HepG2 (cell line): ENCODE measurements around the gene TFF1. TPM values are rescaled to one million over a fixed set of nuclear protein-coding genes. Genes with fewer than 3 reads are reported as not detected.
A peak's percentile ranks its signal among the peaks of the same experiment; 100 is the strongest.

Experiments used
- AFF4 ChIP-seq: sonication (generic); formaldehyde crosslinking; IDR thresholded peaks from 2 replicates; pipeline ENCODE4 v1.4.0; 2020; ENCODE audit warnings: missing genetic modification reagents
- ATAD3A ChIP-seq: sonication (generic); formaldehyde crosslinking; IDR thresholded peaks from 2 replicates; pipeline ENCODE4 v1.4.0; 2020; ENCODE audit warnings: missing genetic modification reagents
- DDIT3 ChIP-seq: sonication (generic); formaldehyde crosslinking; IDR thresholded peaks from 2 replicates; pipeline ENCODE4 v1.4.0; 2020; ENCODE audit warnings: mild to moderate bottlenecking, missing genetic modification reagents
- FOXK1 ChIP-seq: sonication (generic); formaldehyde crosslinking; IDR thresholded peaks from 2 replicates; pipeline ENCODE4 v1.4.0; 2020; ENCODE audit warnings: low read depth, missing genetic modification reagents, borderline replicate concordance
- HOXA5 ChIP-seq: sonication (generic); formaldehyde crosslinking; IDR thresholded peaks from 2 replicates; pipeline ENCODE4 v1.4.0; 2020; ENCODE audit warnings: missing genetic modification reagents
- NFE2 ChIP-seq: sonication (generic); formaldehyde crosslinking; IDR thresholded peaks from 2 replicates; pipeline ENCODE4 v1.4.0; 2020; ENCODE audit warnings: missing genetic modification reagents
- NR0B2 ChIP-seq: sonication (generic); formaldehyde crosslinking; IDR thresholded peaks from 2 replicates; pipeline ENCODE4 v1.4.0; 2020; ENCODE audit warnings: mild to moderate bottlenecking, missing genetic modification reagents
- POLR2AphosphoS5 ChIP-seq: IDR thresholded peaks from 2 replicates; pipeline ENCODE4 v1.6.1; 2012; ENCODE audit warnings: low read depth, low read length
- RFX3 ChIP-seq: IDR thresholded peaks from 2 replicates; pipeline ENCODE4 v1.6.1; 2016; ENCODE audit warnings: missing biosample characterization, missing genetic modification reagents
- SALL1 ChIP-seq: sonication (generic); formaldehyde crosslinking; IDR thresholded peaks from 2 replicates; pipeline ENCODE4 v1.8.0; 2022; ENCODE audit warnings: mild to moderate bottlenecking, missing genetic modification reagents
- SRF ChIP-seq: IDR thresholded peaks from 2 replicates; pipeline ENCODE4 v1.6.1; 2011; ENCODE audit warnings: mild to moderate bottlenecking, low read depth, low read length, moderate library complexity
- TERF1 ChIP-seq: sonication (generic); formaldehyde crosslinking; IDR thresholded peaks from 2 replicates; pipeline ENCODE4 v1.8.0; 2022; ENCODE audit warnings: mild to moderate bottlenecking, missing genetic modification reagents, moderate library complexity
- TFDP1 ChIP-seq: IDR thresholded peaks from 2 replicates; pipeline ENCODE4 v1.6.1; 2016; ENCODE audit warnings: missing compliant biosample characterization, missing genetic modification reagents, borderline replicate concordance
- XRCC5 ChIP-seq: fragments of 200-400 bp; formaldehyde crosslinking; optimal IDR thresholded peaks from 2 replicates; pipeline ENCODE3; 2017; ENCODE audit warnings: mild to moderate bottlenecking, low read length
- YY1 ChIP-seq: IDR thresholded peaks from 2 replicates; pipeline ENCODE4 v1.6.1; 2011; ENCODE audit warnings: low read length, low read depth, moderate library complexity, mild to moderate bottlenecking; ENCODE audit not compliant: insufficient read depth, insufficient replicate concordance
- ZC3H13 ChIP-seq: sonication (generic); formaldehyde crosslinking; IDR thresholded peaks from 2 replicates; pipeline ENCODE4 v1.8.1; 2023; ENCODE audit warnings: mild to moderate bottlenecking, missing genetic modification reagents, moderate library complexity
- ZFP36L1 ChIP-seq: sonication (generic); formaldehyde crosslinking; IDR thresholded peaks from 2 replicates; pipeline ENCODE4 v1.8.0; 2022; ENCODE audit warnings: mild to moderate bottlenecking, missing genetic modification reagents, moderate library complexity
- ZNF121 ChIP-seq: sonication (generic); formaldehyde crosslinking; IDR thresholded peaks from 2 replicates; pipeline ENCODE4 v1.5.0; 2020; ENCODE audit warnings: mild to moderate bottlenecking, missing genetic modification reagents
- ZNF17 ChIP-seq: sonication (generic); formaldehyde crosslinking; IDR thresholded peaks from 2 replicates; pipeline ENCODE4 v1.5.0; 2020; ENCODE audit warnings: mild to moderate bottlenecking, missing genetic modification reagents
- ZNF256 ChIP-seq: sonication (generic); formaldehyde crosslinking; conservative IDR thresholded peaks from 2 replicates; pipeline ENCODE4 v1.4.0; 2020; ENCODE audit warnings: missing genetic modification reagents
- ZNF713 ChIP-seq: sonication (generic); formaldehyde crosslinking; IDR thresholded peaks from 2 replicates; pipeline ENCODE4 v1.4.0; 2020; ENCODE audit warnings: mild to moderate bottlenecking, missing genetic modification reagents
- ZNF747 ChIP-seq: sonication (generic); formaldehyde crosslinking; IDR thresholded peaks from 2 replicates; pipeline ENCODE4 v1.8.1; 2023; ENCODE audit warnings: missing genetic modification reagents, mild to moderate bottlenecking, borderline replicate concordance
- ZSCAN22 ChIP-seq: sonication (generic); formaldehyde crosslinking; IDR thresholded peaks from 2 replicates; pipeline ENCODE4 v1.4.0; 2020; ENCODE audit warnings: mild to moderate bottlenecking, missing genetic modification reagents
- polyA plus RNA-seq, 8 experiments: library from polyadenylated mRNA; depleted of rRNA in 3 of 8; stranded (reverse) in 7 of 8; unstranded in 1 of 8; fragments of >200 nt; fragmentation: Illumina TruSeq in 4 of 8; extraction: Trizol in 4 of 8; gene quantifications; 2 replicates each; pipeline versions ENCODE4 v1.2.1 to v1.2.3, GENCODE V29; 2011 to 2016; ENCODE audit warnings: low read depth in 4 of 8, missing spikeins in 1 of 8, mixed read lengths in 1 of 8; ENCODE audit not compliant: insufficient read depth in 1 of 8
- total RNA-seq, 5 experiments: library from RNA; depleted of rRNA; stranded (reverse); fragments of >200 nt; fragmentation: Illumina TruSeq; extraction: Trizol; gene quantifications; 2 replicates each; pipeline ENCODE4 v1.2.3, GENCODE V29; 2016; ENCODE audit warnings: low read depth in 1 of 5

The TFF1 gene
- total and polyA plus RNA-seq, 2 of the 13 experiments (the other 11 are each of a cell fraction or from before 2014, with no cell fraction given), result 0.24 to 19.4 TPM

- TF ChIP-seq DDIT3 (CRISPR knock-in tag) (no peak), ZC3H13 (no peak), ZNF121 (CRISPR knock-in tag) (no peak; the same call in 1 of the 2 replicates), SRF (no peak), ZNF747 (no peak), NFE2 (CRISPR knock-in tag) (no peak), ZNF256 (CRISPR knock-in tag) (no peak), AFF4 (CRISPR knock-in tag) (no peak), RFX3 (CRISPR knock-in tag) (no peak), YY1 (peak; percentile 62), FOXK1 (CRISPR knock-in tag) (no peak), ZFP36L1 (CRISPR knock-in tag) (no peak), NR0B2 (CRISPR knock-in tag) (no peak), HOXA5 (CRISPR knock-in tag) (no peak), TERF1 (CRISPR knock-in tag) (no peak), ZSCAN22 (CRISPR knock-in tag) (no peak), ATAD3A (CRISPR knock-in tag) (no peak), SALL1 (CRISPR knock-in tag) (peak; percentile 71), XRCC5 (peak; percentile 53), ZNF713 (no peak), ZNF17 (CRISPR knock-in tag) (no peak), POLR2AphosphoS5 (no peak), TFDP1 (CRISPR knock-in tag) (peak; percentile 14; the same call in 1 of the 2 replicates)
Measured at GRCh38 chr21:42315296-42315891, 50.9 kb downstream of the TFF1 start, which contains the start of gene TFF3 (continued).
